Esophagus muscularis mucosa (tissue), 3 donors: Measurements from ENCODE around the gene DTNBP1.

Experiments
- EP300 ChIP-seq: sonication (generic); formaldehyde crosslinking; IDR thresholded peaks from one replicate; pipeline ENCODE4 v1.6.1; 2017; ENCODE audit warnings: antibody characterized with exemption
- POLR2A ChIP-seq: fragments of 450-650 bp; IDR thresholded peaks from one replicate; pipeline ENCODE4 v1.6.1; 2017; ENCODE audit warnings: antibody characterized with exemption, moderate library complexity, mild to moderate bottlenecking, low read depth
- POLR2AphosphoS5 ChIP-seq, 2 donors: sonication (generic); formaldehyde crosslinking; IDR thresholded peaks; one replicate each; pipeline ENCODE4 v1.6.1; 2017; ENCODE audit warnings: antibody characterized with exemption in 2 of 2

DNA sequence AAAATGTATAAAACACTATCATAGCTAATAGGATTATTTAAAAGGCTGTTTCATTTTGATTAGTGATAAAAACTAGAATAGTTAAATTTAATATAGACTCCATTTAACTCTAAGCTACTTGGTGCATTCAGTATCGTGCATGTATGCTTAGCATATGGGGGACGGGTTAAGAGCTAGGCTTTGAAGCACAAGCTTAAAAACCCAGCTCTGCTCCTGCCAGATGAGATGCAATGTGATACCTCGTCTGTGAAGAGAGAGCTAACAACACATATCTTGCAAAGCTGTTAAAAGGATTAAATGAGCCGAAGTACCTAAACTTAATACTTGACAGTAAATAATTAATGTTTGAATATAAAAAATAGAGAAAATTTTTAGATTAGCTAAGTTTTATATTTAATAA is 42.2 kb downstream of the DTNBP1 start:
- TF ChIP-seq EP300 (no peak), POLR2AphosphoS5 (IDR thresholded peaks at IDR 0.05) (no peak), POLR2A (no peak)
